Ammon's horn (tissue), 1 donor: ENCODE measurements around the gene IKZF1.

Source experiments
- DNase-seq: peaks from one replicate; pipeline ENCODE4 v3.0.0-alpha.2; 2016; ENCODE audit warnings: low spot score

The IKZF1 gene

GRCh38 chr7:50355817-50356178 is 51.3 kb downstream of the IKZF1 start:
- DNase-seq, result no peak

GRCh38 chr7:50356212-50356944 is 51.9 kb downstream of the IKZF1 start:
- DNase-seq, result peak; percentile 42

- no peak for DNase-seq
Measured at GRCh38 chr7:50356945-50357268, 52.4 kb downstream of the IKZF1 start.

GRCh38 chr7:50357426-50357825 is 52.9 kb downstream of the IKZF1 start:
- no peak for DNase-seq

- no peak for DNase-seq
Measured at GRCh38 chr7:50358041-50358705, 53.7 kb downstream of the IKZF1 start.

GRCh38 chr7:50358779-50359178 is 54.3 kb downstream of the IKZF1 start:
- DNase-seq, result no peak

- no peak for DNase-seq
Measured at GRCh38 chr7:50359258-50359994, 54.9 kb downstream of the IKZF1 start.

- DNase-seq, result no peak
Measured at GRCh38 chr7:50359995-50360925, 55.7 kb downstream of the IKZF1 start.

- no peak for DNase-seq
Measured at GRCh38 chr7:50362142-50362541, 57.6 kb downstream of the IKZF1 start.

- DNase-seq, result no peak
Measured at GRCh38 chr7:50362712-50363282, 58.3 kb downstream of the IKZF1 start.

- no peak for DNase-seq
Measured at GRCh38 chr7:50363327-50364060, 59.0 kb downstream of the IKZF1 start.

- no peak for DNase-seq
Measured at GRCh38 chr7:50364645-50365044, 60.1 kb downstream of the IKZF1 start.

- DNase-seq, result no peak
Measured at GRCh38 chr7:50366311-50366710, 61.8 kb downstream of the IKZF1 start.

GRCh38 chr7:50367100-50367499 is 62.6 kb downstream of the IKZF1 start:
- no peak for DNase-seq

- DNase-seq, result no peak
Measured at GRCh38 chr7:50367570-50367969, 63.1 kb downstream of the IKZF1 start.

GRCh38 chr7:50368366-50368765 is 63.9 kb downstream of the IKZF1 start:
- DNase-seq, result no peak

GRCh38 chr7:50369143-50370026 is 64.9 kb downstream of the IKZF1 start:
- DNase-seq, result no peak

GRCh38 chr7:50370884-50371283 is 66.4 kb downstream of the IKZF1 start:
- DNase-seq, result no peak

GRCh38 chr7:50371551-50372021 is 67.1 kb downstream of the IKZF1 start:
- DNase-seq, result no peak

- DNase-seq, result no peak
Measured at GRCh38 chr7:50372923-50373322, 68.4 kb downstream of the IKZF1 start.
